ENCODE measurements around the gene CES1. TPM values are rescaled to one million over a fixed set of nuclear protein-coding genes. Genes with fewer than 3 reads are reported as not detected.
"Not testable (repeated sequence)": the region's sequence is repeated elsewhere in the genome, so short reads cannot be mapped to it uniquely, and the experiment has no call there.

Gene CES1
- total RNA-seq, 4 donors from 2014 or later, result 4.9 to 166 (median 107) TPM

DNA sequence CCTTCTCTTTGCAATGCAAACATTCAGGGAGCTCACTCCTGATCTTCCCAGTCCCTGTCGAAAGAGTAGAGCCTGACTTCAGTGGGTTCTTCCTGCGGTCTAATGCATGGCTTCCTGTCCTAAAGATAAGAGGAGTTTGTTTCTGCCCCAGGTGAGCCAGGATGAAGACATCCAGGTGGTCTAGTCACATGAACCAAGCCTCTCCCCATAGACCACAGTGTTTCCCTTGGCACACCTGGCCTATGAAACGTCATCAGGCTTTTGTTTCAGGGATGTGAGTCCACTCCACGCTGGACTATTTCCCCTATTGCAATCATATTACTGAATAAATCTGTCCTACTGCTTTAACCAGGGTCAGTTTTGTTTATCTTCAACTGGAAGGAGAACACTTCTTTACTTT is 21.1 kb downstream of the CES1 start:
- TF ChIP-seq, protein P1, sequence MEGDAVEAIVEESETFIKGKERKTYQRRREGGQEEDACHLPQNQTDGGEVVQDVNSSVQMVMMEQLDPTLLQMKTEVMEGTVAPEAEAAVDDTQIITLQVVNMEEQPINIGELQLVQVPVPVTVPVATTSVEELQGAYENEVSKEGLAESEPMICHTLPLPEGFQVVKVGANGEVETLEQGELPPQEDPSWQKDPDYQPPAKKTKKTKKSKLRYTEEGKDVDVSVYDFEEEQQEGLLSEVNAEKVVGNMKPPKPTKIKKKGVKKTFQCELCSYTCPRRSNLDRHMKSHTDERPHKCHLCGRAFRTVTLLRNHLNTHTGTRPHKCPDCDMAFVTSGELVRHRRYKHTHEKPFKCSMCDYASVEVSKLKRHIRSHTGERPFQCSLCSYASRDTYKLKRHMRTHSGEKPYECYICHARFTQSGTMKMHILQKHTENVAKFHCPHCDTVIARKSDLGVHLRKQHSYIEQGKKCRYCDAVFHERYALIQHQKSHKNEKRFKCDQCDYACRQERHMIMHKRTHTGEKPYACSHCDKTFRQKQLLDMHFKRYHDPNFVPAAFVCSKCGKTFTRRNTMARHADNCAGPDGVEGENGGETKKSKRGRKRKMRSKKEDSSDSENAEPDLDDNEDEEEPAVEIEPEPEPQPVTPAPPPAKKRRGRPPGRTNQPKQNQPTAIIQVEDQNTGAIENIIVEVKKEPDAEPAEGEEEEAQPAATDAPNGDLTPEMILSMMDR (IDR thresholded peaks at IDR 0.05), result no peak
- DNase-seq (ENCODE audit: low spot score), result no peak
- no peak for ATAC-seq (ENCODE audit: low FRiP score)

DNA sequence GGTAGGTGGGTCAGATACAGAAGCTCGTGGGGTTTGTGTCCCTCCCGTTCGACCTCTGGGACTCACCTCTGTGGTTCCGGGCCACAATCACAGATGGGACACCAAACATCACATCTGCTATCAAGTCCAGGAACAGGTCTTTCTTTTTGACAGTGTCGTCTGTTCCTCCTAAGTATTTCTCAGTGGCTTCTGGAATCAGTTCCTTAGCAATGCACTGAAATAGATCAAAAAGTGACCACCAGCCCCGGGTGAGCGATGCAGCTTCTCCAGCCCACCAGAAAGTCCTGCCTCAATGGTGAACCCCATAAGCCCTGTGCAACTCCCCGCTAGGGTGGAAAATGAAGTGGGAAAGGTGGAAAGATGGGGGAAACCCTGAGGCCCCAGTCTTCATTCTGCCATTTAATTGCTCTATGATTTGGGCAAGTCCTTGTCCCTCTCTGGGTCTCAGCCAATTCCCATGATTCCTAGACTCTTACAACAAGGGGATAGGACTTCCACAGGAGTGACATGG is 22.4 kb downstream of the CES1 start:
- DNase-seq (ENCODE audit: low spot score) (no peak), ATAC-seq (ENCODE audit: low FRiP score) (no peak)
- TF ChIP-seq, protein P1 (IDR thresholded peaks at IDR 0.05), result no peak

DNA sequence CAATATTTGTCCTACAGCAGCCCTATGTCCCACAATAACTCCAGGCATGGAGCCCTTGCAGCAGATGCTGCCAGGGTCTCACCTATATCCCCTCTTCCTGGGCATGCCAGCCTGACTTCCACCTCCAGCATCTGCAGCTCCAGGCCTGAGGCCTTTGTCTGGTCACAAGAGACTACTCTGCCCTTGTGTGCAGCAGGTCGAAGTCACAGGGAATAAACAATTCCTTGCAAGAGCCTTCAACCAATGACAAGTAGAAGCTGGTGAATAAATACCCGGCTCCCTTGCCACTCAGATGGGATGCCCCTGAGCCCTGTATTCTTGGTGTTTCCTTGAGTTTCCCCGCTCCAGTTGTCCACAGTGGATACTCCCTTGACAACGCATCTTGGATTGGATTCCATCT is 23.0 kb downstream of the CES1 start:
- no peak for ATAC-seq (ENCODE audit: low FRiP score)
- no peak for DNase-seq (ENCODE audit: low spot score)
- TF ChIP-seq, protein P1 (IDR thresholded peaks at IDR 0.05), result no peak

DNA sequence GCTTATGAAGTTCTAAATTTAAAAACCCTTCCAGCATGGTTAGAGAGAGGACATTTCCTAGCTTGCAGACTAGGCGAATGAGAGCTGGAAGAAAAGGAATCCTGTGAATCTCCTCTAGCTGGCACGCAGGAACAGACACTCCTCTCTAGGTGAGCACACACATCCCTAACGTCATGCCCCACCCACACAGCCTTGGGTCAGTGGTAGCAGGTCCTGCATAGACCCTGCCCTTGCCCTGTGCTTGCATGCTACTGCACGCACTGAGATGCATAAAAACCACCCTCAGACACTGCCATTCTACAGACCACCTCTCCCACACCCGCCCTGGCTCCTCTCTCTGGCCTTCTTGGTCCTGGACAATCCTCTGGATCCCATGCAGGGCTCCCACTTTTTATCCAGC is 23.5 kb downstream of the CES1 start:
- TF ChIP-seq, protein P1 (IDR thresholded peaks at IDR 0.05), result no peak
- ATAC-seq (ENCODE audit: low FRiP score) (no peak), DNase-seq (ENCODE audit: low spot score) (no peak)

DNA sequence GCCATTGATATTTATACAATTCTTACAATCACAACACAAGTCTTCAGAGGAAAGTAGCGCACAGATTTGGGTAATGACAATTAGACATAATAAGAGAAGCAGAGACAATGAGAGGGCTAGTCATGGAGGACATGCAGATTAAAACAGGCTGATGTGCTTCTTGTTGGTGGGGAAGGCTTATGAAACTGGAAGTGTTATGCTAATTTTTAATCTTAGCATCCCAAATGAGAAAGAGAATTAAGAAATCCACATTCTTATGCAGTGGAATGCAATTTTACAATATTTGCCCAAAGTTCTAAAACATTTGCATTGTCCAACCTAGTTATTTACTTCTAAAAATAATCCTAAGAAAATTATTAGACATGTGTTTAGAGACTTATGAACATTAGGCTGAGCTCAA is 24.6 kb downstream of the CES1 start:
- DNase-seq (ENCODE audit: low spot score), result not testable (repeated sequence)

DNA sequence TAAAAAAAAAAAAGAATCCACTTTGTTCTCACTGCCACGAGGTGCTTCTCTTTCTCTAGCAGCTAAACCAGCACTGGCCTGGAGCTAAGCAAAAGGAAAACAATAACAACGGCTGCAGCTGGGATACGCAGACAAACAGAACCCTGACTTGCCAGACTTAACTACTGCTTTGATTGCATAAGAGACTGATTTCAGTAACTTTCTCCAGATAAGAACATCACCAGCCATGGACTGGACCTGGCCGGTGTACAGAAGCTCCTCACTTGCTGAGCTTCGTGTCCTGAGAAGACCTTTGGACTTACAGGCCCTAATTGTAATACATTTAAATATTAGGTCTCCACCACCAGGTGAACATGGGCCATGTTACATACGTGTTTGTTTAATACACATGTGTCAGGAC is 27.8 kb downstream of the CES1 start:
- DNase-seq (ENCODE audit: low spot score); ATAC-seq (ENCODE audit: low FRiP score): not testable (repeated sequence)

More for the DNA sequence above, 24.6 kb downstream of the CES1 start:
- not testable (repeated sequence) for ATAC-seq (ENCODE audit: low FRiP score)

DNA sequence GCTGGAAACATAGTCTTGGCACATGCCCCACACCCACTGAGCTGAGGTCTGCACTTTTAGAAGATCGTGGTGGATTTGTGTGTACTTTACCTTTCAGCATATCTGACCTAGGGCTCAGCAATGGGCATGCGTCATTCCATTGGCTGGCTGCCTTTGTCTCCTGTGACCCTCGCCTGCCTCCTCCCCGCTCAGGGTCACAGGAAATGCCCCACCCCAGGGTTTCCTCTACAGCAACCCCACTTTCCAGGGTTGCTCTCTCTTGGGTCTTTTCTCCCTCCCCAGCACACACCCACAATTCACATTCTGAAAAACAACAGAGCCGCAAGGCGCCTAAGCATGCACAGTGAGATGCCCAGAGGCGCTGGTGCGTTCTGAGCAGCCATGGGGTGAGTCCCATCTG is 29.2 kb downstream of the CES1 start:
- DNase-seq (ENCODE audit: low spot score); ATAC-seq (ENCODE audit: low FRiP score): not testable (repeated sequence)

DNA sequence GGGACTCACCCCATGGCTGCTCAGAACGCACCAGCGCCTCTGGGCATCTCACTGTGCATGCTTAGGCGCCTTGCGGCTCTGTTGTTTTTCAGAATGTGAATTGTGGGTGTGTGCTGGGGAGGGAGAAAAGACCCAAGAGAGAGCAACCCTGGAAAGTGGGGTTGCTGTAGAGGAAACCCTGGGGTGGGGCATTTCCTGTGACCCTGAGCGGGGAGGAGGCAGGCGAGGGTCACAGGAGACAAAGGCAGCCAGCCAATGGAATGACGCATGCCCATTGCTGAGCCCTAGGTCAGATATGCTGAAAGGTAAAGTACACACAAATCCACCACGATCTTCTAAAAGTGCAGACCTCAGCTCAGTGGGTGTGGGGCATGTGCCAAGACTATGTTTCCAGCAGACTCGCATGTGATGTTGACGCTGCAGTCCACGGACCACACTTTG is 39.9 kb downstream of the CES1 start:
- not testable (repeated sequence) for DNase-seq (ENCODE audit: low spot score); ATAC-seq (ENCODE audit: low FRiP score)

DNA sequence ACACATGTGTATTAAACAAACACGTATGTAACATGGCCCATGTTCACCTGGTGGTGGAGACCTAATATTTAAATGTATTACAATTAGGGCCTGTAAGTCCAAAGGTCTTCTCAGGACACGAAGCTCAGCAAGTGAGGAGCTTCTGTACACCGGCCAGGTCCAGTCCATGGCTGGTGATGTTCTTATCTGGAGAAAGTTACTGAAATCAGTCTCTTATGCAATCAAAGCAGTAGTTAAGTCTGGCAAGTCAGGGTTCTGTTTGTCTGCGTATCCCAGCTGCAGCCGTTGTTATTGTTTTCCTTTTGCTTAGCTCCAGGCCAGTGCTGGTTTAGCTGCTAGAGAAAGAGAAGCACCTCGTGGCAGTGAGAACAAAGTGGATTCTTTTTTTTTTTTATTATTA is 41.4 kb downstream of the CES1 start:
- not testable (repeated sequence) for DNase-seq (ENCODE audit: low spot score); ATAC-seq (ENCODE audit: low FRiP score)

DNA sequence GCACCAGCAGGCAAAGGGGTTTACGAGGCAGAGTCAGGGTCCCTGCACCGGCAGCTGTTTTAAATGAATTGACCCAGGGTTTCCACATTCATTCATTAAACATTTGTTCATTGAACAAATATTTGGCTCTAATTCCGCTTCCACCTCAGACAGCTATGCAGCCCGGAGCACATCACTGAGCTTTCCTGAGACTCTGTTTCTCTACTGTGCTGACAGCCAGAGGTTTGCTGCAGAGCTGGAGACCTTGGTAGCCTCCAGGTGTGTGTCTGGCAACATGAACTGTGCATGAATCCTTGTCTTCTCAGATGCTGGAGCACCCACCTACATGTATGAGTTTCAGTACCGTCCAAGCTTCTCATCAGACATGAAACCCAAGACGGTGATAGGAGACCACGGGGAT is 42.7 kb downstream of the CES1 start:
- ATAC-seq (ENCODE audit: low FRiP score); DNase-seq (ENCODE audit: low spot score): not testable (repeated sequence)

DNA sequence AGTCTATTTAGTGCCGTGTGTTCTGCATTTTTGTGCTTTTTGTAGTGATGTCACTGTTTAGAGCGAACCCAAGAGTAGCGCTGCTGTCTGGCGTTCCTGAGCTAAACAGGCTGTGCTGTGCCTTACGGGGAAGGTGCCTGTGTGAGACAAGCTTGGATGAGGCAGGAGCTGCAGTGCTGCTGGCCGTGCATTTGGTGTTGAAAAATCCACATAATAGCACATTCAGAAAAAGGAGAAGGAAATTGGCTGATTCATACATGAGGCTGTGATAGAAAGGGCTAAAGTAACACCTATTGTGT is 50.2 kb downstream of the CES1 start:
- not testable (repeated sequence) for DNase-seq (ENCODE audit: low spot score); ATAC-seq (ENCODE audit: low FRiP score)

DNA sequence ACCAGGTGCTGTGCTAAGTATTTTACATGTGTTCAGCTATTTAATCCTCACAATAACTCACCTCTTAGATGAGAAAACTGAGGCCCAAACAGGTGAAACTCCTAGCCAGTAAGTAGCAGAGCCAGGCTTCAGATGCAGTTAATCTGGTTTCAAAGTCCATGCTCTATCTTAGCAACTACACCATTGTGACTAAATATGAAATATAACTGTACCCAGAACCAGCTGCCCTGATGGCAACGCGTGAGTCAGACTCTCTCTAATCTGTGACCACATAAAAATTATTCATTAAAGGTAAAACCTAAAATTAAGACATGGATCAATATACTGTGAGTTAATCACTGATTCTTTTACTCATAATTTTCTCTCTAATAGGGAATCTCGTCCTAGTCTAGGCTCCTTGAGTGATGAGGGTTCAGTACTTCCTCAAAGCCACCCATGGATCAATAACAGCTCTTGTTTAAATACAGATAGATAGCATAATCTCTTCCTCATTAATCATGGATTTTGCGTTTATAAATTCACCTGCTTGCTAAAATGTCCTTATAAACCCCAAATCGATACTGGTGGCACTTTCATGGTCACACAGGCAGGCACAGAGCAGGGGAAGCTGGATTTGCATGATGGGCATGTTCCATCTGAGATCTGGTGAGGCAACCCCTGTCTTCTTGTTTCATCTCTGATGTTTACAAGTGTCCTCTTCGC is 50.7 kb downstream of the CES1 start:
- DNase-seq (ENCODE audit: low spot score); ATAC-seq (ENCODE audit: low FRiP score): not testable (repeated sequence)

DNA sequence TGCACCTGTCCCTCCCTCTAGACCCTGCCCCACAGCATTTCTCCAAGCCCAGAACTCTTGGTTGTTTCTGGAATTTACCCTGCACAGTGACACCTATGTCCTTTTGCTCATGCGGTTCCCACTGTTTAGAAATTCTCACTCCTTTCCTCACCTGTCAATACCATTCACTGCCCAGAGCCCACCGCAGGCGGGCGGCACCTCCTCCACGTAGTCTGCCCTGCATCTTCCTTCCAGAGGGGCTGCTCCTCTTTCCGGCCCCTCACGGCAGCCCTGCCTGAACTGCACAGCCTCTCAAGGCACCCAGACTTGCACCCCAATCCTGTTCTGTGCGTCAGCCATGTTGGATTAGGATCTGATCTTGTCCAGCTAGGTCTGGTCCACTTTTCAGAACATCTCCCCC is 51.4 kb downstream of the CES1 start:
- ATAC-seq (ENCODE audit: low FRiP score); DNase-seq (ENCODE audit: low spot score): not testable (repeated sequence)

DNA sequence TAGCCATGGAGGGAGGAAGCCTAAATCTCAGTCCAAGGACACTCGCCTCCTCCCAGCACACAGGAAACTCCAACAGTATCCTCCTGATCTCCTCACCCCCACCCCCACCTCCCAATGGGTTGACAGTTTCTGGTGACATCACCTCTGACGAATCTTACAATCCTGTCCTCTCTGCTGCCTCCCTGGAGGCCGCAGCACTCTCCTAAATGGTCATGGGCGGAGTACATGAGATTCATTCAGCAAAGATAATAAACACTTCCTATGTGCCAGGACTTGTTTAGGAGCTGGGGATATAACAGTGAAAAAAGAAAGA is 52.8 kb downstream of the CES1 start:
- ATAC-seq (ENCODE audit: low FRiP score), result not testable (repeated sequence)

More for the DNA sequence above, 52.8 kb downstream of the CES1 start:
- not testable (repeated sequence) for DNase-seq (ENCODE audit: low spot score)
